A549 (cell line): ENCODE data around the gene DUS2.

ENCODE experiments used
- CHD4 ChIP-seq: fragments of 200-600 bp; sonication (generic); IDR thresholded peaks from 2 replicates; pipeline ENCODE4 v1.6.1; 2016; ENCODE audit warnings: antibody characterized with exemption, mild to moderate bottlenecking, borderline replicate concordance
- EP300 ChIP-seq, 2 experiments: fragments of >200 bp; sonication (Bioruptor Twin); formaldehyde crosslinking; IDR thresholded peaks; 2 replicates in 1 of 2; 3 replicates in 1 of 2; pipeline ENCODE4 v1.6.1; 2016 to 2017
- HOXA7 ChIP-seq: fragments of 250-450 bp; sonication (Bioruptor Pico); IDR thresholded peaks from 2 replicates; pipeline ENCODE4 v1.5.0; 2020; ENCODE audit warnings: mild to moderate bottlenecking, moderate library complexity
- JUNB ChIP-seq: fragments of >200 bp; sonication (Bioruptor Twin); formaldehyde crosslinking; IDR thresholded peaks from 2 replicates; pipeline ENCODE4 v1.6.1; 2016
- MAFK ChIP-seq: fragments of 450-650 bp; IDR thresholded peaks from 2 replicates; pipeline ENCODE4 v1.6.1; 2014; ENCODE audit not compliant: partially characterized antibody
- POLR2A ChIP-seq: IDR thresholded peaks from 2 replicates; pipeline ENCODE4 v1.6.1; 2012; ENCODE audit warnings: mild to moderate bottlenecking, low read length
- POLR2AphosphoS2 ChIP-seq: conservative IDR thresholded peaks from 2 replicates; pipeline ENCODE4 v1.6.1; 2012; ENCODE audit warnings: low read length, improper control_type of control experiment, inconsistent platforms
- RAD21 ChIP-seq, 2 experiments: fragments of >200 bp in 1 of 2; sonication (Bioruptor Twin) in 1 of 2; formaldehyde crosslinking in 1 of 2; IDR thresholded peaks in 1 of 2; conservative IDR thresholded peaks in 1 of 2; 2 replicates in 1 of 2; 3 replicates in 1 of 2; pipeline ENCODE4 v1.6.1; 2012 to 2018; ENCODE audit warnings: inconsistent platforms in 1 of 2
- TF ChIP-seq, protein P1 (sequence below): fragments of >200 bp; sonication (Bioruptor Twin); formaldehyde crosslinking; IDR thresholded peaks from 3 replicates; pipeline ENCODE4 v1.5.1; 2016
- TF ChIP-seq, protein P2 (sequence below): IDR thresholded peaks from 2 replicates; pipeline ENCODE4 v1.6.1; 2012
- TF ChIP-seq, protein P3 (sequence below): fragments of 200-600 bp; sonication (generic); IDR thresholded peaks from 2 replicates; pipeline ENCODE4 v1.6.1; 2016; ENCODE audit warnings: antibody characterized with exemption, mild to moderate bottlenecking, moderate library complexity
- TF ChIP-seq, protein P4 (sequence below): IDR thresholded peaks from 2 replicates; pipeline ENCODE4 v1.6.1; 2012

DNA sequence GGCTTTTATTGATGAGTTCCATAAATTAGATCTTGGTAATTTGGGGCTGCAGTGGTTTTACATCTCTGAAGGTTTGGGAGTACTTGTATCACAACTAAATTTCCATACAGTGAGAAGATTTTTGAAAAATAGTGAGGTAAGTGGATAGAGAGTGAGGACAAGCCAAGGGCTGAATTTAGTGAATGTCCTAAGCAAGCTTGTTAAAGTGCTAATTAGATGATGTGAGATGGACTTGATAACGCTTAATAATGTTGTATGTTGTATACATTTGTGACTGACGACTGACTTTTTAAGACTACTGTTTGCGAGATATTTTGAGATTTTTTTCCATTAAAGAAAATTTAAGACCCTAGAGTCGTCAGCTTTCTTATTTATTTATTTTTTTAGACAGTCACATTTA is 66.0 kb downstream of the DUS2 start:
- TF ChIP-seq, protein P1, sequence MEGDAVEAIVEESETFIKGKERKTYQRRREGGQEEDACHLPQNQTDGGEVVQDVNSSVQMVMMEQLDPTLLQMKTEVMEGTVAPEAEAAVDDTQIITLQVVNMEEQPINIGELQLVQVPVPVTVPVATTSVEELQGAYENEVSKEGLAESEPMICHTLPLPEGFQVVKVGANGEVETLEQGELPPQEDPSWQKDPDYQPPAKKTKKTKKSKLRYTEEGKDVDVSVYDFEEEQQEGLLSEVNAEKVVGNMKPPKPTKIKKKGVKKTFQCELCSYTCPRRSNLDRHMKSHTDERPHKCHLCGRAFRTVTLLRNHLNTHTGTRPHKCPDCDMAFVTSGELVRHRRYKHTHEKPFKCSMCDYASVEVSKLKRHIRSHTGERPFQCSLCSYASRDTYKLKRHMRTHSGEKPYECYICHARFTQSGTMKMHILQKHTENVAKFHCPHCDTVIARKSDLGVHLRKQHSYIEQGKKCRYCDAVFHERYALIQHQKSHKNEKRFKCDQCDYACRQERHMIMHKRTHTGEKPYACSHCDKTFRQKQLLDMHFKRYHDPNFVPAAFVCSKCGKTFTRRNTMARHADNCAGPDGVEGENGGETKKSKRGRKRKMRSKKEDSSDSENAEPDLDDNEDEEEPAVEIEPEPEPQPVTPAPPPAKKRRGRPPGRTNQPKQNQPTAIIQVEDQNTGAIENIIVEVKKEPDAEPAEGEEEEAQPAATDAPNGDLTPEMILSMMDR, result no peak
- TF ChIP-seq HOXA7 (CRISPR knock-in tag) (no peak), POLR2A (no peak), RAD21 (conservative IDR thresholded peaks at IDR 0.05 in 1 of 2, IDR thresholded peaks at IDR 0.05 in 1 of 2) (no peak), EP300 (IDR thresholded peaks at IDR 0.05) (no peak), CHD4 (no peak), JUNB (no peak), POLR2AphosphoS2 (no peak), MAFK (no peak)
- TF ChIP-seq, protein P2, sequence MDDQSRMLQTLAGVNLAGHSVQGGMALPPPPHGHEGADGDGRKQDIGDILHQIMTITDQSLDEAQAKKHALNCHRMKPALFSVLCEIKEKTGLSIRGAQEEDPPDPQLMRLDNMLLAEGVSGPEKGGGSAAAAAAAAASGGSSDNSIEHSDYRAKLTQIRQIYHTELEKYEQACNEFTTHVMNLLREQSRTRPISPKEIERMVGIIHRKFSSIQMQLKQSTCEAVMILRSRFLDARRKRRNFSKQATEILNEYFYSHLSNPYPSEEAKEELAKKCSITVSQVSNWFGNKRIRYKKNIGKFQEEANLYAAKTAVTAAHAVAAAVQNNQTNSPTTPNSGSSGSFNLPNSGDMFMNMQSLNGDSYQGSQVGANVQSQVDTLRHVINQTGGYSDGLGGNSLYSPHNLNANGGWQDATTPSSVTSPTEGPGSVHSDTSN, result no peak
- TF ChIP-seq, protein P3, sequence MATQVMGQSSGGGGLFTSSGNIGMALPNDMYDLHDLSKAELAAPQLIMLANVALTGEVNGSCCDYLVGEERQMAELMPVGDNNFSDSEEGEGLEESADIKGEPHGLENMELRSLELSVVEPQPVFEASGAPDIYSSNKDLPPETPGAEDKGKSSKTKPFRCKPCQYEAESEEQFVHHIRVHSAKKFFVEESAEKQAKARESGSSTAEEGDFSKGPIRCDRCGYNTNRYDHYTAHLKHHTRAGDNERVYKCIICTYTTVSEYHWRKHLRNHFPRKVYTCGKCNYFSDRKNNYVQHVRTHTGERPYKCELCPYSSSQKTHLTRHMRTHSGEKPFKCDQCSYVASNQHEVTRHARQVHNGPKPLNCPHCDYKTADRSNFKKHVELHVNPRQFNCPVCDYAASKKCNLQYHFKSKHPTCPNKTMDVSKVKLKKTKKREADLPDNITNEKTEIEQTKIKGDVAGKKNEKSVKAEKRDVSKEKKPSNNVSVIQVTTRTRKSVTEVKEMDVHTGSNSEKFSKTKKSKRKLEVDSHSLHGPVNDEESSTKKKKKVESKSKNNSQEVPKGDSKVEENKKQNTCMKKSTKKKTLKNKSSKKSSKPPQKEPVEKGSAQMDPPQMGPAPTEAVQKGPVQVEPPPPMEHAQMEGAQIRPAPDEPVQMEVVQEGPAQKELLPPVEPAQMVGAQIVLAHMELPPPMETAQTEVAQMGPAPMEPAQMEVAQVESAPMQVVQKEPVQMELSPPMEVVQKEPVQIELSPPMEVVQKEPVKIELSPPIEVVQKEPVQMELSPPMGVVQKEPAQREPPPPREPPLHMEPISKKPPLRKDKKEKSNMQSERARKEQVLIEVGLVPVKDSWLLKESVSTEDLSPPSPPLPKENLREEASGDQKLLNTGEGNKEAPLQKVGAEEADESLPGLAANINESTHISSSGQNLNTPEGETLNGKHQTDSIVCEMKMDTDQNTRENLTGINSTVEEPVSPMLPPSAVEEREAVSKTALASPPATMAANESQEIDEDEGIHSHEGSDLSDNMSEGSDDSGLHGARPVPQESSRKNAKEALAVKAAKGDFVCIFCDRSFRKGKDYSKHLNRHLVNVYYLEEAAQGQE, result no peak
- TF ChIP-seq, protein P4, sequence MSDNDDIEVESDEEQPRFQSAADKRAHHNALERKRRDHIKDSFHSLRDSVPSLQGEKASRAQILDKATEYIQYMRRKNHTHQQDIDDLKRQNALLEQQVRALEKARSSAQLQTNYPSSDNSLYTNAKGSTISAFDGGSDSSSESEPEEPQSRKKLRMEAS, result no peak
